Activated CD4-positive, alpha-beta T cell treated with anti-CD3 and anti-CD28 coated beads for 1 hour (primary cell): Measurements from ENCODE around the gene RUNX2.

ENCODE experiments used
- DNase-seq: peaks from one replicate; pipeline ENCODE4 v3.0.0-alpha.2; 2020

RUNX2 gene

GRCh38 chr6:45351667-45352066, 23.5 kb downstream of the RUNX2 start:
- DNase-seq = no peak

- no peak for DNase-seq
These were observed 25.5 kb downstream of the RUNX2 start for GRCh38 chr6:45353654-45354053.

GRCh38 chr6:45364466-45364865, 36.3 kb downstream of the RUNX2 start:
- no peak for DNase-seq

- DNase-seq = no peak
These were observed 36.9 kb downstream of the RUNX2 start for GRCh38 chr6:45365036-45365435.

GRCh38 chr6:45366534-45366933, 38.4 kb downstream of the RUNX2 start:
- DNase-seq = no peak

- DNase-seq = no peak
These were observed 39.9 kb downstream of the RUNX2 start for GRCh38 chr6:45367999-45368398.

- no peak for DNase-seq
These were observed 41.7 kb downstream of the RUNX2 start for GRCh38 chr6:45369870-45370269.

- DNase-seq = no peak
These were observed 43.9 kb downstream of the RUNX2 start for GRCh38 chr6:45371924-45372573.

GRCh38 chr6:45375449-45375848, 47.3 kb downstream of the RUNX2 start:
- no peak for DNase-seq

GRCh38 chr6:45376310-45377042, 48.3 kb downstream of the RUNX2 start:
- no peak for DNase-seq

GRCh38 chr6:45377043-45377553, 49.0 kb downstream of the RUNX2 start:
- DNase-seq = no peak

- peak; percentile 86 for DNase-seq
These were observed 49.6 kb downstream of the RUNX2 start, which contains the start of gene SUPT3H for GRCh38 chr6:45377554-45378333. Gene SUPT3H, minus strand, starts transcription at chr6:45377934.

- peak; percentile 12 for DNase-seq
These were observed 50.3 kb downstream of the RUNX2 start for GRCh38 chr6:45378334-45378926.

GRCh38 chr6:45382391-45382790, 54.3 kb downstream of the RUNX2 start:
- DNase-seq = no peak

GRCh38 chr6:45386501-45386900, 58.4 kb downstream of the RUNX2 start:
- no peak for DNase-seq

GRCh38 chr6:45387236-45387635, 59.1 kb downstream of the RUNX2 start:
- DNase-seq = no peak

GRCh38 chr6:45388328-45388727, 60.2 kb downstream of the RUNX2 start:
- no peak for DNase-seq

- DNase-seq = no peak
These were observed 66.5 kb downstream of the RUNX2 start for GRCh38 chr6:45394586-45395095.

- no peak for DNase-seq
These were observed 70.1 kb downstream of the RUNX2 start for GRCh38 chr6:45398075-45398813.

GRCh38 chr6:45400021-45400420, 71.9 kb downstream of the RUNX2 start:
- no peak for DNase-seq

GRCh38 chr6:45411959-45412358, 83.8 kb downstream of the RUNX2 start:
- DNase-seq = no peak

- DNase-seq = no peak
These were observed 87.2 kb downstream of the RUNX2 start for GRCh38 chr6:45415315-45415714.
